GM06990 (cell line): ENCODE data around the gene CCNJL.

Experiments used
- DNase-seq: peaks from one replicate; pipeline ENCODE4 v3.0.0-alpha.2; 2011; ENCODE audit not compliant: insufficient read length; ENCODE audit errors: extremely low read depth
- H3K27me3 ChIP-seq: replicated peaks from 2 replicates; pipeline ENCODE4 v1.6.0; 2011; ENCODE audit warnings: low read length; ENCODE audit not compliant: control insufficient read depth, insufficient read depth
- H3K36me3 ChIP-seq: 2 replicates; pipeline ENCODE4 v1.5.1; 2011; ENCODE audit warnings: low read length; ENCODE audit not compliant: control insufficient read depth, insufficient read depth
- H3K4me3 ChIP-seq: replicated peaks from 2 replicates; pipeline ENCODE4 v1.5.1; 2011; ENCODE audit warnings: low read depth, mild to moderate bottlenecking, control low read depth, low read length
- TF ChIP-seq, protein P1 (sequence below): IDR thresholded peaks from 2 replicates; pipeline ENCODE4 v1.5.1; 2011; ENCODE audit warnings: low read length, control low read depth, mild to moderate bottlenecking, inconsistent platforms; ENCODE audit not compliant: insufficient read depth, poor library complexity, severe bottlenecking

CCNJL gene

DNA sequence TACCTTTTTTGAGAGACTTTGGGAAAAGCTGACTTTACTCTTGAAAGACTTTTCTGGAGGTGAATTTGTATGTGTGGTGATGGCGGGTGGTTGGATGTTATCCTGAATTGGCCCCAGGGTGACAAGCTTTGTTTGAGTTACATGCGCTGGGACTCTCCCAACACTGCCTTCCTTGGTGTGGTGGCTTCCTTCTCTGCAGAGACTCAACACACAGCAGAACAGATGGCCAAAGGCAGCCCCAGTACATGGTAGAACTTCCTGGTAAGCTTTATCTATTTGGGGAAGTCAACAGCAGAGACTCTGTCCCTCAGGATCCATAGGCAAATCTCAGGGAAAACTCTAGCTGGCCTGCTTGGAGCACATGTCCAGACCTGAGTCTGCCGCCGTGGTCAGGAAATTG lies 39.9 kb upstream of the CCNJL start:
- TF ChIP-seq, protein P1, sequence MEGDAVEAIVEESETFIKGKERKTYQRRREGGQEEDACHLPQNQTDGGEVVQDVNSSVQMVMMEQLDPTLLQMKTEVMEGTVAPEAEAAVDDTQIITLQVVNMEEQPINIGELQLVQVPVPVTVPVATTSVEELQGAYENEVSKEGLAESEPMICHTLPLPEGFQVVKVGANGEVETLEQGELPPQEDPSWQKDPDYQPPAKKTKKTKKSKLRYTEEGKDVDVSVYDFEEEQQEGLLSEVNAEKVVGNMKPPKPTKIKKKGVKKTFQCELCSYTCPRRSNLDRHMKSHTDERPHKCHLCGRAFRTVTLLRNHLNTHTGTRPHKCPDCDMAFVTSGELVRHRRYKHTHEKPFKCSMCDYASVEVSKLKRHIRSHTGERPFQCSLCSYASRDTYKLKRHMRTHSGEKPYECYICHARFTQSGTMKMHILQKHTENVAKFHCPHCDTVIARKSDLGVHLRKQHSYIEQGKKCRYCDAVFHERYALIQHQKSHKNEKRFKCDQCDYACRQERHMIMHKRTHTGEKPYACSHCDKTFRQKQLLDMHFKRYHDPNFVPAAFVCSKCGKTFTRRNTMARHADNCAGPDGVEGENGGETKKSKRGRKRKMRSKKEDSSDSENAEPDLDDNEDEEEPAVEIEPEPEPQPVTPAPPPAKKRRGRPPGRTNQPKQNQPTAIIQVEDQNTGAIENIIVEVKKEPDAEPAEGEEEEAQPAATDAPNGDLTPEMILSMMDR, result no peak
- H3K27me3 ChIP-seq, result no peaks in the 10 kb centered on the region
- DNase-seq, result no peak
- no peak overlapping the region for H3K4me3 ChIP-seq
- no peaks in the 10 kb centered on the region for H3K36me3 ChIP-seq

DNA sequence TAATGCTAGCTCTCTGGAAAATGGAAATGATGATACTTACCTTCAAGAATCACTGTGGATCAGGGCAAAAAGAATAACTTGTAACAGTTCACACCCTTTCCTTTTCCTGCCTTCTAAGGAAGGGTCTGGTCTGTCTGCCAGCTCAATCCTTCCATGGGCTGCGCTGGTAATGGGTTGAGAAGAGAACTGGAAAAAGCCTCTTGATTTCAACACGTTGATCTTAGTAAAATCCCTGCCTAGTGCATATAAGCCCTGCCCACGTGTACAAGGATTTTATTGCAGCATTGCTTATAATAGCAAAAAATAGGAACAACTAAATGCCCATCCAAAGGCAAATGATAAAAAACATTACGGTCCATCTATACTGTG lies 37.6 kb upstream of the CCNJL start:
- Histone ChIP-seq H3K27me3 (no peaks in the 10 kb centered on the region), H3K36me3 (no peaks in the 10 kb centered on the region), H3K4me3 (no peak overlapping the region)
- DNase-seq, result no peak
- TF ChIP-seq, protein P1, result no peak

DNA sequence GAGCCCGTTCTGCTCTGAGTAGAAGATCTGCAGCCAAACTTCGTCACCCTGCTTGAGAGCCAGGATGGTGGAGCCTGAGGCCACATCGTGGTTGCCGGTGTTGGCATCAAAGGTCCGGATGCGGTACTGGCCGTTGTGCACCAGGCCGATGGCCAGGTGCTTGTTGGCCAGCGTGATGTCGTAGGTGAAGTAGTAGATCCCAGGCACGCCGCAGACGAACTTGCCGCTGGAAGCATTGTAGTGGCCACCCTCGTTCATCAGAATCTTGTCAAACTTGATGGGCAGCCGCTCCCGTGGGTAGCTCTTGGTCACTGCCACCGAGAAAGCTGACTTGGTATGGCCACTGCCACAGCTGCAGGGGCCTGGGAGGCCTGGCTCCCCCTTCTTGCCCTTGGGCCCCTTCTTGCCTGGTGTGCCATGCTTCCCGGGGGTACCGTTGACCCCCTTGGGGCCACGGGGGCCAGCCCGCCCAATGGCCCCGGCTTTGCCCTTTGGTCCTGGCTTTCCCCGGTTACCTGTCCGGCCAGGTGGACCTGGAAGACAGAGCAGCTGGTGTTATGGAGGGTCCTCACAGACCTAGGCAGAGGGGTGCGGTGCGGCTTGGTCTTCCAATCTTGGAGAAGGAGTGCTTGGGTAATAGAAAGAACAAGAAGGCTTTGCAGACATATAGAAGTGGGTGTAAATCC lies 37.0 kb upstream of the CCNJL start:
- Histone ChIP-seq H3K4me3 (no peak overlapping the region), H3K36me3 (no peaks in the 10 kb centered on the region), H3K27me3 (no peaks in the 10 kb centered on the region)
- DNase-seq, result no peak
- TF ChIP-seq, protein P1, result no peak

DNA sequence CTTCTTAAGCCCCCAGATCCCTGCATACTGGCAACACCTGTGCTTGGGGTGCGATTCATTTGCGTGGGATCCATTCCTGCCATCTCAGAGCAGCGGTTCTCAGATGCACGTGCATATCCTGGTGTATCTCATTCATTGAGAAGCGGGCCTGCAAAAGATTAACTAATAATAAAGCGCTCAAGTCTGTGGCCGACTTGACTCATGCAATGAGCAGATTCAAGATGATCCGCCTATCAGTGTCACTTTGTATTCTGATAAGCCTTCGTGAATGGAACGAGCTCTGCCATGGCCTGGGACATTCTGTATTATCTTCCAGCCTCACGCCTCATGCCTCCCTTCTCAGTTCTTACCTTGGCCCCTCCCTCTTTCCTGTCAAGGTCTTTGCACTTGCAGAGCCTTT lies 35.7 kb upstream of the CCNJL start:
- no peak for DNase-seq
- TF ChIP-seq, protein P1, result no peak

DNA sequence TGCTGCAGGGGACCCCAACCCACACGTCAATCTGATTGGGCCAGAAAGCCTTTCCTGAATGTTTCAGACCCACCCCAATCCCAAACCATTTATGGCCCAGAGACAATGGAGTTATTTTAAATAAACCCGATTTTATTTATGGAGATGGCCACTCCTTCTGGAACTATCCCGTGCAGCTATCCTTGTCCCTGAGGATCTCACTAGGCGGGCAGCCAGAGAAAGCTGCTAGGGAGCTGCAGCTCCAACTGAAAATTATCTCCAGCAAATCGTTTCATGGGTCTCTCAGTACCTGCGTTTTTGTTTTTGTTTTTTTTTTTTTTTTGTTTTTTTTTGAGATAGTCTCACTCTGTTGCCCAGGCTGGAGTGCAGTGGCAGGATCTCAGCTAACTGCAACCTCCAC lies 35.1 kb upstream of the CCNJL start:
- H3K36me3 ChIP-seq, result no peaks in the 10 kb centered on the region
- no peaks in the 10 kb centered on the region for H3K27me3 ChIP-seq
- no peak for DNase-seq
- TF ChIP-seq, protein P1, result no peak
- H3K4me3 ChIP-seq, result no peak overlapping the region

More for the DNA sequence above, 35.7 kb upstream of the CCNJL start:
- Histone ChIP-seq H3K27me3 (no peaks in the 10 kb centered on the region), H3K36me3 (no peaks in the 10 kb centered on the region), H3K4me3 (no peak overlapping the region)
